WTC11 (cell line): ENCODE measurements around the gene RPTOR. TPM values are rescaled to one million over a fixed set of nuclear protein-coding genes. Genes with fewer than 3 reads are reported as not detected.
"Not testable (repeated sequence)": the region's sequence is repeated elsewhere in the genome, so short reads cannot be mapped to it uniquely, and the experiment has no call there.

ENCODE experiments used
- ATAC-seq: fragments of 200-7000 bp; cut with Tn5 transposase; 2 replicates; pipeline ENCODE4 v1.10.0; 2021; ENCODE audit warnings: mild to moderate bottlenecking, moderate library complexity
- CTCF ChIA-PET: fragments of 300-600 bp; sonication (Branson Sonifier 250); formaldehyde crosslinking; loops from one replicate; lab custom pipeline; 2021; ENCODE audit warnings: antibody characterized with exemption; lab: Charles Lee
- POLR2A ChIA-PET: fragments of 350-600 bp; sonication (Branson Sonifier 250); formaldehyde crosslinking; loops from one replicate; lab custom pipeline; 2021; ENCODE audit warnings: antibody characterized with exemption; lab: Charles Lee
- DNase-seq: peaks from one replicate; pipeline ENCODE4 v3.0.0; 2021; ENCODE audit warnings: low spot score
- H3K27ac Mint-ChIP-seq: 2 replicates; pipeline ENCODE4 v1.8.0; 2021; ENCODE audit warnings: mixed read lengths
- H3K27me3 Mint-ChIP-seq: 2 replicates; pipeline ENCODE4 v1.8.0; 2021; ENCODE audit warnings: low read depth, mild to moderate bottlenecking, moderate library complexity, mixed read lengths
- H3K36me3 Mint-ChIP-seq: 2 replicates; pipeline ENCODE4 v1.8.0; 2021; ENCODE audit warnings: mixed read lengths
- H3K4me1 Mint-ChIP-seq: 2 replicates; pipeline ENCODE4 v1.8.0; 2022; ENCODE audit warnings: mixed read lengths
- H3K4me3 Mint-ChIP-seq: 2 replicates; pipeline ENCODE4 v1.8.0; 2021; ENCODE audit warnings: mild to moderate bottlenecking, moderate library complexity, mixed read lengths
- H3K9me3 Mint-ChIP-seq: 2 replicates; pipeline ENCODE4 v1.8.0; 2021; ENCODE audit warnings: mixed read lengths
- FOXP1 ChIP-seq: sonication (generic); formaldehyde crosslinking; IDR thresholded peaks from 2 replicates; pipeline ENCODE4 v1.8.0; 2022; ENCODE audit warnings: missing genetic modification reagents, mild to moderate bottlenecking, moderate library complexity, borderline replicate concordance
- JUN ChIP-seq: sonication (generic); formaldehyde crosslinking; IDR thresholded peaks from 2 replicates; pipeline ENCODE4 v1.8.0; 2023; ENCODE audit warnings: mild to moderate bottlenecking, missing genetic modification reagents
- KAT7 ChIP-seq: sonication (generic); formaldehyde crosslinking; IDR thresholded peaks from 2 replicates; pipeline ENCODE4 v1.8.1; 2023; ENCODE audit warnings: missing genetic modification reagents, mild to moderate bottlenecking, borderline replicate concordance
- MXD4 ChIP-seq: fragments of 250-450 bp; sonication (Bioruptor Pico); IDR thresholded peaks from 2 replicates; pipeline ENCODE4 v1.8.0; 2021; ENCODE audit warnings: mild to moderate bottlenecking, moderate library complexity, borderline replicate concordance
- TEAD1 ChIP-seq: sonication (generic); formaldehyde crosslinking; IDR thresholded peaks from 2 replicates; pipeline ENCODE4 v1.8.0; 2022; ENCODE audit warnings: mild to moderate bottlenecking, missing genetic modification reagents
- TEAD4 ChIP-seq: sonication (generic); formaldehyde crosslinking; IDR thresholded peaks from 2 replicates; pipeline ENCODE4 v1.8.0; 2022; ENCODE audit warnings: mild to moderate bottlenecking, missing genetic modification reagents
- ZNF219 ChIP-seq: sonication (generic); formaldehyde crosslinking; IDR thresholded peaks from 2 replicates; pipeline ENCODE4 v1.8.0; 2023; ENCODE audit warnings: missing genetic modification reagents, mild to moderate bottlenecking, borderline replicate concordance
- ZNF263 ChIP-seq: sonication (generic); formaldehyde crosslinking; IDR thresholded peaks from 2 replicates; pipeline ENCODE4 v1.8.1; 2022; ENCODE audit warnings: low read depth, mild to moderate bottlenecking, moderate library complexity, missing genetic modification reagents
- total RNA-seq: library from RNA; stranded (reverse); gene quantifications from 3 replicates; pipeline ENCODE4 v1.2.3, GENCODE V29; 2021
- TF ChIP-seq, protein P1 (sequence below): sonication (generic); formaldehyde crosslinking; IDR thresholded peaks from 2 replicates; pipeline ENCODE4 v1.8.0; 2023; ENCODE audit warnings: missing genetic modification reagents, mild to moderate bottlenecking, borderline replicate concordance
- TF ChIP-seq, protein P2 (sequence below): fragments of 250-450 bp; sonication (Bioruptor Pico); IDR thresholded peaks from 2 replicates; pipeline ENCODE4 v1.9.0; 2021; ENCODE audit warnings: mild to moderate bottlenecking
- TF ChIP-seq, protein P3 (sequence below): sonication (generic); formaldehyde crosslinking; IDR thresholded peaks from 2 replicates; pipeline ENCODE4 v1.8.1; 2022; ENCODE audit warnings: low read depth, missing genetic modification reagents, borderline replicate concordance
- TF ChIP-seq, protein P4 (sequence below): sonication (generic); formaldehyde crosslinking; IDR thresholded peaks from 2 replicates; pipeline ENCODE4 v1.8.0; 2022; ENCODE audit warnings: missing genetic modification reagents
- TF ChIP-seq, protein P5 (sequence below): fragments of 250-450 bp; sonication (Bioruptor Pico); conservative IDR thresholded peaks from 2 replicates; pipeline ENCODE4 v1.9.0; 2021; ENCODE audit warnings: mild to moderate bottlenecking

RPTOR gene
- total RNA-seq, 1 experiment from 2014 or later, result 41.0 TPM

GRCh38 chr17:80815151-80815681, 270.6 kb downstream of the RPTOR start (continued):
- TF ChIP-seq, protein P1, sequence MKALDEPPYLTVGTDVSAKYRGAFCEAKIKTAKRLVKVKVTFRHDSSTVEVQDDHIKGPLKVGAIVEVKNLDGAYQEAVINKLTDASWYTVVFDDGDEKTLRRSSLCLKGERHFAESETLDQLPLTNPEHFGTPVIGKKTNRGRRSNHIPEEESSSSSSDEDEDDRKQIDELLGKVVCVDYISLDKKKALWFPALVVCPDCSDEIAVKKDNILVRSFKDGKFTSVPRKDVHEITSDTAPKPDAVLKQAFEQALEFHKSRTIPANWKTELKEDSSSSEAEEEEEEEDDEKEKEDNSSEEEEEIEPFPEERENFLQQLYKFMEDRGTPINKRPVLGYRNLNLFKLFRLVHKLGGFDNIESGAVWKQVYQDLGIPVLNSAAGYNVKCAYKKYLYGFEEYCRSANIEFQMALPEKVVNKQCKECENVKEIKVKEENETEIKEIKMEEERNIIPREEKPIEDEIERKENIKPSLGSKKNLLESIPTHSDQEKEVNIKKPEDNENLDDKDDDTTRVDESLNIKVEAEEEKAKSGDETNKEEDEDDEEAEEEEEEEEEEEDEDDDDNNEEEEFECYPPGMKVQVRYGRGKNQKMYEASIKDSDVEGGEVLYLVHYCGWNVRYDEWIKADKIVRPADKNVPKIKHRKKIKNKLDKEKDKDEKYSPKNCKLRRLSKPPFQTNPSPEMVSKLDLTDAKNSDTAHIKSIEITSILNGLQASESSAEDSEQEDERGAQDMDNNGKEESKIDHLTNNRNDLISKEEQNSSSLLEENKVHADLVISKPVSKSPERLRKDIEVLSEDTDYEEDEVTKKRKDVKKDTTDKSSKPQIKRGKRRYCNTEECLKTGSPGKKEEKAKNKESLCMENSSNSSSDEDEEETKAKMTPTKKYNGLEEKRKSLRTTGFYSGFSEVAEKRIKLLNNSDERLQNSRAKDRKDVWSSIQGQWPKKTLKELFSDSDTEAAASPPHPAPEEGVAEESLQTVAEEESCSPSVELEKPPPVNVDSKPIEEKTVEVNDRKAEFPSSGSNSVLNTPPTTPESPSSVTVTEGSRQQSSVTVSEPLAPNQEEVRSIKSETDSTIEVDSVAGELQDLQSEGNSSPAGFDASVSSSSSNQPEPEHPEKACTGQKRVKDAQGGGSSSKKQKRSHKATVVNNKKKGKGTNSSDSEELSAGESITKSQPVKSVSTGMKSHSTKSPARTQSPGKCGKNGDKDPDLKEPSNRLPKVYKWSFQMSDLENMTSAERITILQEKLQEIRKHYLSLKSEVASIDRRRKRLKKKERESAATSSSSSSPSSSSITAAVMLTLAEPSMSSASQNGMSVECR (CRISPR knock-in tag), result no peak

DNA sequence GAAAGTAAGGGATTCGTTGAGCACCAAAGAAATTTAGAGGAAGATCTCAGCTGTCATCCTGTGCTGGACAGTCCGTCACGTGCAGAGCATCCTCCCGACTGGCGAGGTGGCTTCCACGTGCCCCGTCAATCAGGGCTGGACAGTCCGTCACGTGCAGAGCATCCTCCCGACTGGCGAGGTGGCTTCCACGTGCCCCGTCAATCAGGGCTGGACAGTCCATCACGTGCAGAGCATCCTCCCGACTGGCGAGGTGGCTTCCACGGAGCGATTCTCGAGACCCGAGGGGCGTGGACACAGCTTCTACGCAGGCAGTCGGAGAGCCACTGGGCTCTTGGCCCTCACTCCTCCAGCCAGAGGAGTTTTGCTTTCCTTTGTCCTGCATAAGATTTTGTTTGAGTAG, 271.1 kb downstream of the RPTOR start:
- ChIA-PET POLR2A (interaction anchor here (0.6 to 1.0 kb wide), 3 partner anchors 11 to 400 kb away, joined by 3 to 6 read pairs (median 3); no protein-coding TSS in a partner anchor), CTCF (interaction anchor here (1.1 to 1.8 kb wide), 2 partner anchors 30 to 44 kb away, joined by 3 to 4 read pairs; no protein-coding TSS in a partner anchor)
- not testable (repeated sequence) for H3K9me3 Mint-ChIP-seq, H3K4me3 Mint-ChIP-seq, H3K36me3 Mint-ChIP-seq, DNase-seq, H3K27me3 Mint-ChIP-seq, ATAC-seq, H3K27ac Mint-ChIP-seq
- peaks cover 11% of the 10 kb centered on the region for H3K4me1 Mint-ChIP-seq

- no peak overlapping the region for H3K4me3 Mint-ChIP-seq
Observed at GRCh38 chr17:80816241-80817103, 271.8 kb downstream of the RPTOR start.

GRCh38 chr17:80817321-80817845, 272.7 kb downstream of the RPTOR start:
- Mint-ChIP-seq H3K4me3 (no peak overlapping the region), H3K4me1 (peaks cover 12% of the 10 kb centered on the region), H3K27ac (peak overlapping the region; percentile 71; the same call in 1 of the 2 replicates), H3K36me3 (no peaks in the 10 kb centered on the region; the same call in 1 of the 2 replicates), H3K27me3 (no peaks in the 10 kb centered on the region), H3K9me3 (no peaks in the 10 kb centered on the region)
- ChIA-PET CTCF (no interaction called here), POLR2A (no interaction called here)
- DNase-seq (no peak), ATAC-seq (no peak)
- TF ChIP-seq, protein P2, sequence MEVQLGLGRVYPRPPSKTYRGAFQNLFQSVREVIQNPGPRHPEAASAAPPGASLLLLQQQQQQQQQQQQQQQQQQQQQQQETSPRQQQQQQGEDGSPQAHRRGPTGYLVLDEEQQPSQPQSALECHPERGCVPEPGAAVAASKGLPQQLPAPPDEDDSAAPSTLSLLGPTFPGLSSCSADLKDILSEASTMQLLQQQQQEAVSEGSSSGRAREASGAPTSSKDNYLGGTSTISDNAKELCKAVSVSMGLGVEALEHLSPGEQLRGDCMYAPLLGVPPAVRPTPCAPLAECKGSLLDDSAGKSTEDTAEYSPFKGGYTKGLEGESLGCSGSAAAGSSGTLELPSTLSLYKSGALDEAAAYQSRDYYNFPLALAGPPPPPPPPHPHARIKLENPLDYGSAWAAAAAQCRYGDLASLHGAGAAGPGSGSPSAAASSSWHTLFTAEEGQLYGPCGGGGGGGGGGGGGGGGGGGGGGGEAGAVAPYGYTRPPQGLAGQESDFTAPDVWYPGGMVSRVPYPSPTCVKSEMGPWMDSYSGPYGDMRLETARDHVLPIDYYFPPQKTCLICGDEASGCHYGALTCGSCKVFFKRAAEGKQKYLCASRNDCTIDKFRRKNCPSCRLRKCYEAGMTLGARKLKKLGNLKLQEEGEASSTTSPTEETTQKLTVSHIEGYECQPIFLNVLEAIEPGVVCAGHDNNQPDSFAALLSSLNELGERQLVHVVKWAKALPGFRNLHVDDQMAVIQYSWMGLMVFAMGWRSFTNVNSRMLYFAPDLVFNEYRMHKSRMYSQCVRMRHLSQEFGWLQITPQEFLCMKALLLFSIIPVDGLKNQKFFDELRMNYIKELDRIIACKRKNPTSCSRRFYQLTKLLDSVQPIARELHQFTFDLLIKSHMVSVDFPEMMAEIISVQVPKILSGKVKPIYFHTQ (CRISPR knock-in tag), result no peak
- TF ChIP-seq TEAD1 (CRISPR knock-in tag) (no peak), KAT7 (CRISPR knock-in tag) (no peak), ZNF219 (no peak), FOXP1 (CRISPR knock-in tag) (no peak)
- TF ChIP-seq, protein P3, sequence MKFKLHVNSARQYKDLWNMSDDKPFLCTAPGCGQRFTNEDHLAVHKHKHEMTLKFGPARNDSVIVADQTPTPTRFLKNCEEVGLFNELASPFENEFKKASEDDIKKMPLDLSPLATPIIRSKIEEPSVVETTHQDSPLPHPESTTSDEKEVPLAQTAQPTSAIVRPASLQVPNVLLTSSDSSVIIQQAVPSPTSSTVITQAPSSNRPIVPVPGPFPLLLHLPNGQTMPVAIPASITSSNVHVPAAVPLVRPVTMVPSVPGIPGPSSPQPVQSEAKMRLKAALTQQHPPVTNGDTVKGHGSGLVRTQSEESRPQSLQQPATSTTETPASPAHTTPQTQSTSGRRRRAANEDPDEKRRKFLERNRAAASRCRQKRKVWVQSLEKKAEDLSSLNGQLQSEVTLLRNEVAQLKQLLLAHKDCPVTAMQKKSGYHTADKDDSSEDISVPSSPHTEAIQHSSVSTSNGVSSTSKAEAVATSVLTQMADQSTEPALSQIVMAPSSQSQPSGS (CRISPR knock-in tag), result no peak
- TF ChIP-seq, protein P4, sequence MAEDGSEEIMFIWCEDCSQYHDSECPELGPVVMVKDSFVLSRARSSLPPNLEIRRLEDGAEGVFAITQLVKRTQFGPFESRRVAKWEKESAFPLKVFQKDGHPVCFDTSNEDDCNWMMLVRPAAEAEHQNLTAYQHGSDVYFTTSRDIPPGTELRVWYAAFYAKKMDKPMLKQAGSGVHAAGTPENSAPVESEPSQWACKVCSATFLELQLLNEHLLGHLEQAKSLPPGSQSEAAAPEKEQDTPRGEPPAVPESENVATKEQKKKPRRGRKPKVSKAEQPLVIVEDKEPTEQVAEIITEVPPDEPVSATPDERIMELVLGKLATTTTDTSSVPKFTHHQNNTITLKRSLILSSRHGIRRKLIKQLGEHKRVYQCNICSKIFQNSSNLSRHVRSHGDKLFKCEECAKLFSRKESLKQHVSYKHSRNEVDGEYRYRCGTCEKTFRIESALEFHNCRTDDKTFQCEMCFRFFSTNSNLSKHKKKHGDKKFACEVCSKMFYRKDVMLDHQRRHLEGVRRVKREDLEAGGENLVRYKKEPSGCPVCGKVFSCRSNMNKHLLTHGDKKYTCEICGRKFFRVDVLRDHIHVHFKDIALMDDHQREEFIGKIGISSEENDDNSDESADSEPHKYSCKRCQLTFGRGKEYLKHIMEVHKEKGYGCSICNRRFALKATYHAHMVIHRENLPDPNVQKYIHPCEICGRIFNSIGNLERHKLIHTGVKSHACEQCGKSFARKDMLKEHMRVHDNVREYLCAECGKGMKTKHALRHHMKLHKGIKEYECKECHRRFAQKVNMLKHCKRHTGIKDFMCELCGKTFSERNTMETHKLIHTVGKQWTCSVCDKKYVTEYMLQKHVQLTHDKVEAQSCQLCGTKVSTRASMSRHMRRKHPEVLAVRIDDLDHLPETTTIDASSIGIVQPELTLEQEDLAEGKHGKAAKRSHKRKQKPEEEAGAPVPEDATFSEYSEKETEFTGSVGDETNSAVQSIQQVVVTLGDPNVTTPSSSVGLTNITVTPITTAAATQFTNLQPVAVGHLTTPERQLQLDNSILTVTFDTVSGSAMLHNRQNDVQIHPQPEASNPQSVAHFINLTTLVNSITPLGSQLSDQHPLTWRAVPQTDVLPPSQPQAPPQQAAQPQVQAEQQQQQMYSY (CRISPR knock-in tag), result no peak
- TF ChIP-seq, protein P5, sequence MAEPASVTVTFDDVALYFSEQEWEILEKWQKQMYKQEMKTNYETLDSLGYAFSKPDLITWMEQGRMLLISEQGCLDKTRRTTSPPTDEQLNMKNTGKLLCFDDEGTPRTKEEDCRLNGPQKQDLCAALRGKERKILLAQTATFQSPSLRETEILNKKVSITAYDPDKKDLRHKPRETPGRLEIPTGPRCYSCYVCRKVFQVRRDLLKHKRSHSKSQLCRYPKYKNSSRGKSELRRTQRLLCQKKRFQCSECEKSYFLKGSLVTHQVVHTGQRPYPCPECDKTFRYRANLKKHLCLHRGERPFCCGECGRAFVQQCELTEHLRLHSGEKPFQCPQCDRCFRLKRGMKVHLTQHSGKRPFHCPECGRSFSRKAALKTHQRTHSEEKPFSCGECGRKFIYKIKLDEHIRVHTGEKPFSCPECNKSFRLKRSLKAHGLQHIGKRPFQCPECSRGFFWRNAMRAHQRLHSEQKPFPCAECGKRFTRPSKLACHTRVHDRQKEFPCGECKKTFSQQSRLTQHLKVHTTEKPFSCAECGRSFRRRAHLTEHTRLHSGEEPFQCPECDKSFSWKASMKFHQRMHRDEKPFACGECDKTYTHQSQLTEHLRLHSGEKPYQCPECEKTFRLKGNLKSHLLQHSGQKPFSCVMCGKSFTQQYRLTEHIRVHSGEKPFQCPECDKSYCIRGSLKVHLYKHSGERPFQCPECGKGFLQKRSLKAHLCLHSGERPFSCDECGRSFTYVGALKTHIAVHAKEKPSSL (CRISPR knock-in tag), result no peak

More at GRCh38 chr17:80816241-80817103, 271.8 kb downstream of the RPTOR start:
- no peaks in the 10 kb centered on the region for H3K27me3 Mint-ChIP-seq
- ChIA-PET CTCF (interaction anchor here (1.1 kb wide), 1 partner anchor 29 kb away, joined by 3 read pairs; no protein-coding TSS in a partner anchor), POLR2A (no interaction called here)
- peaks cover 12% of the 10 kb centered on the region for H3K4me1 Mint-ChIP-seq
- no peaks in the 10 kb centered on the region for H3K9me3 Mint-ChIP-seq
- no peak overlapping the region for H3K27ac Mint-ChIP-seq
- DNase-seq (no peak), ATAC-seq (no peak)
- TF ChIP-seq JUN (CRISPR knock-in tag) (no peak), TEAD4 (CRISPR knock-in tag) (no peak), ZNF263 (CRISPR knock-in tag) (0 out of 2 replicates have a peak, but pooled peaks have one; percentile 16), MXD4 (no peak)
- no peaks in the 10 kb centered on the region for H3K36me3 Mint-ChIP-seq
